Measurements from ENCODE around the gene MYBBP1A. TPM values are rescaled to one million over a fixed set of nuclear protein-coding genes. Genes with fewer than 3 reads are reported as not detected.
A peak's percentile ranks its signal among the peaks of the same experiment; 100 is the strongest.

Gene MYBBP1A
- total RNA-seq, 4 donors from 2014 or later = 32.4 to 70.0 (median 54.4) TPM

DNA sequence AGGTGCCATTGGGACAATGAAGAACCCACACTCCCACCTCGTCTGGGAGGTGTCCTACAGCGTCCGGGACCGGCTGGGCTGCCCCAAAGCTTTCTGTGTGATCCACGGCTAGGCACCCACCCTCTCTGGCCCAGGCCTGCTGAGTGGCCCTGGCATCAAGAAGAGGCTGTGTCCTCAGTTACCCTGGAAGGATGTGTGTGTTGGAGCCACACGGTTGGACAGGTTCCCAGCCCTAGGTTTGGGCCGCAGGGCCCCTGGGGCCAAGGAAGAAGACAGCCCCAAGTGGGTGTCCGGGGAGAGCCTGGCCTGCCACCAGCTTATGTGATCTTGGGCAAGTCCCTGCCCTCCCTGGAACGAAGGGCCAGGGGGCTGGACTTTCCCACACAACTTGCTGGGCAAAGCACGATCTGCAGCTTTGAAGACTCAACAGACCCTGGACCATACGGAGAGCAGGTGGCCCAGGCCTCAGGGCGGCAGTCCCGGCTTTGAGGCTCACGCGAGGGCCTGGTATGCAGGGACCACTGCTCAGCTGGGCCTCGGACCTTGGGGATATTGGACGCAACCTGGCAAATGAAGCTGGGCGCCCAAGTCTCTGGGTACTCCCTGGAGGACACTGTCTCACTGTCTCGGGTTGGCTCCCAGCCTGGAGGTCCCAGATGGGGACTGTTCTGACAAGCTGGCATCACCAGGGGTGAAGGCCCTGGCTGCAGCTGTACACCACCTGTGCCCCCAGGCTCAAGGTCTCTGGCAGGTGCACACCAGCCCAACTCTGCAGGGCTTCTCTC, 17.5 kb downstream of the MYBBP1A start:
- Histone ChIP-seq H3K4me3 (peak overlapping the region in 1 of 4 donors; percentile 3), H3K36me3 (peaks cover 19 to 62% (median 25%) of the 10 kb centered on the region in 3 donors), H3K9me3 (no peaks in the 10 kb centered on the region), H3K4me1 (peaks cover 27 to 99% (median 54%) of the 10 kb centered on the region in 3 donors), H3K27me3 (peaks cover 0 to 26% (median 0%) of the 10 kb centered on the region in 4 donors), H3K27ac (peak overlapping the region; percentile 23 to 85 (median 74))
- no peak for TF ChIP-seq POLR2A (IDR thresholded peaks at IDR 0.05)
- TF ChIP-seq, protein P1, sequence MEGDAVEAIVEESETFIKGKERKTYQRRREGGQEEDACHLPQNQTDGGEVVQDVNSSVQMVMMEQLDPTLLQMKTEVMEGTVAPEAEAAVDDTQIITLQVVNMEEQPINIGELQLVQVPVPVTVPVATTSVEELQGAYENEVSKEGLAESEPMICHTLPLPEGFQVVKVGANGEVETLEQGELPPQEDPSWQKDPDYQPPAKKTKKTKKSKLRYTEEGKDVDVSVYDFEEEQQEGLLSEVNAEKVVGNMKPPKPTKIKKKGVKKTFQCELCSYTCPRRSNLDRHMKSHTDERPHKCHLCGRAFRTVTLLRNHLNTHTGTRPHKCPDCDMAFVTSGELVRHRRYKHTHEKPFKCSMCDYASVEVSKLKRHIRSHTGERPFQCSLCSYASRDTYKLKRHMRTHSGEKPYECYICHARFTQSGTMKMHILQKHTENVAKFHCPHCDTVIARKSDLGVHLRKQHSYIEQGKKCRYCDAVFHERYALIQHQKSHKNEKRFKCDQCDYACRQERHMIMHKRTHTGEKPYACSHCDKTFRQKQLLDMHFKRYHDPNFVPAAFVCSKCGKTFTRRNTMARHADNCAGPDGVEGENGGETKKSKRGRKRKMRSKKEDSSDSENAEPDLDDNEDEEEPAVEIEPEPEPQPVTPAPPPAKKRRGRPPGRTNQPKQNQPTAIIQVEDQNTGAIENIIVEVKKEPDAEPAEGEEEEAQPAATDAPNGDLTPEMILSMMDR (IDR thresholded peaks at IDR 0.05) = no peak
- no peak for DNase-seq
- intact Hi-C loops (cut with DNase I) = no loop called here
- WGBS, 2 donors = 66% methylated on average over 12 of the region's 19 CpGs; no CpG with 5 or more reads in 1 of the 2 donors

DNA sequence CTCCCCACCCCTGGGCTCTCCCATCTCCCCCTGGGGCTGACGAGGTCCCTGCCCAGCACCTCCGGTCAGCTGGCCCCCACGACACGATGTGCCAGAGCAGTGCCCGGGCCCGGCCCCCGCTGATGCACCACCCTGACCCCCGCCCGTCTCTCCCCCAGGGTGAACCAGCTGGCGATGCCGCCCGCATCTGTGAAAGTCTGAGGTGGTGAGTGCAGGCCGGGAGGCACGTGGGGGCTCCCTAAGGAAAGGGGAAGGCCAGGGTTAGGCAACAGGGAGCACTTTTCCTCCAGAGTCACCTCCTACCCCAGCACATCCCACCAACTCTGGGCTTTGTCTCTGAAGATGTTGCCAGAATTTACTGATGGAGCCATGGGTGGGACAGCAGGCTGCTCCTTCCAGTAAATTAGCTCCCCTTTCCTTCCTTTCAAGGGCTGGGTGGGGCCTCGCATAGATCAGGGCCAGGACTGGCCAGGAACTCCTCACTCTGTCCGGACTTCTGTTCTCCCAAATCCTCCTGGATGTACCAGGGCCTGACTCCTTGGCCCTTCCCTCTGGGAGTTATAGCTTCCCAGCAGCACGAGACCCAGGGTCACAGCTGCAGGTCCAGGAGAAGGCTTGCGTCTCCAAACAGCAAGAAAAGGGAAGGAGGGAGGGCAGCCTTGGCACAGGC, 18.3 kb downstream of the MYBBP1A start:
- Histone ChIP-seq H3K9me3 (no peaks in the 10 kb centered on the region), H3K4me1 (peaks cover 27 to 98% (median 54%) of the 10 kb centered on the region in 3 donors), H3K36me3 (peaks cover 14 to 58% (median 18%) of the 10 kb centered on the region in 3 donors), H3K27me3 (peaks cover 0 to 27% (median 0%) of the 10 kb centered on the region in 4 donors), H3K4me3 (no peak overlapping the region), H3K27ac (peak overlapping the region; percentile 23 to 85 (median 74))
- DNase-seq = no peak
- intact Hi-C loops (cut with DNase I) = no loop called here
- 29 to 30% methylated on average over 4 to 6 of the region's 18 CpGs for WGBS, 2 donors
- TF ChIP-seq, protein P1 (IDR thresholded peaks at IDR 0.05) = no peak
- TF ChIP-seq POLR2A (IDR thresholded peaks at IDR 0.05) = no peak

DNA sequence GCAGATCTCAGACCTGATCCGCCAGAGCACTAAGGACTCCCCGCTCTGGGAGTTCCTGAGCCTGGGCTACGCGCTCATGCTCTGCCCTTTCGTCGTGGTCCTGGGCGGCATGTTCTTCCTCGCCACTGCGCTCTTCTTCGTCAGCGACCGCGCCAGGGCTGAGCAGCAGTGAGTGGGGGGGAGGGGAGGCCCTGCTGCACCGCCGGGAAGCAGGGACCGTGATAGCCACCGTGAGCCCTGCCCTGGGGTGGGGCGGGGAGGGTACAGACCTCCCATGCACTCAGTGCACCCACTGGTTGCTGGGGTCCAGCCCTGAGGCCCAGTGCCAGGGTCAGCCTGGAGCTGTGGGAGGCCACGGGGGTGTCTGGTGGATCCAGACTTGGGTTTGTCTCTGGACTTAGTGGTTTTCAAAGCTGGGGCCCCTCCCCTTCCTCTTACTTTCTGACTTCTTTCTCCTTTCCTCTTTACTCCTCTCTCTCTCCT, 18.9 kb downstream of the MYBBP1A start:
- peaks cover 8 to 52% (median 13%) of the 10 kb centered on the region in 3 donors for H3K36me3 ChIP-seq
- 26% methylated on average over 7 of the region's 19 CpGs; no CpG with 5 or more reads in 1 of the 2 donors for WGBS, 2 donors
- peaks cover 0 to 33% (median 0%) of the 10 kb centered on the region in 4 donors for H3K27me3 ChIP-seq
- intact Hi-C loops (cut with DNase I) = no loop called here
- no peak for TF ChIP-seq POLR2A (IDR thresholded peaks at IDR 0.05)
- TF ChIP-seq, protein P1 (IDR thresholded peaks at IDR 0.05) = no peak
- peak overlapping the region; percentile 23 to 85 (median 74) for H3K27ac ChIP-seq
- no peak overlapping the region for H3K4me3 ChIP-seq
- no peaks in the 10 kb centered on the region for H3K9me3 ChIP-seq
- no peak for DNase-seq
- H3K4me1 ChIP-seq = peaks cover 27 to 95% (median 51%) of the 10 kb centered on the region in 3 donors

DNA sequence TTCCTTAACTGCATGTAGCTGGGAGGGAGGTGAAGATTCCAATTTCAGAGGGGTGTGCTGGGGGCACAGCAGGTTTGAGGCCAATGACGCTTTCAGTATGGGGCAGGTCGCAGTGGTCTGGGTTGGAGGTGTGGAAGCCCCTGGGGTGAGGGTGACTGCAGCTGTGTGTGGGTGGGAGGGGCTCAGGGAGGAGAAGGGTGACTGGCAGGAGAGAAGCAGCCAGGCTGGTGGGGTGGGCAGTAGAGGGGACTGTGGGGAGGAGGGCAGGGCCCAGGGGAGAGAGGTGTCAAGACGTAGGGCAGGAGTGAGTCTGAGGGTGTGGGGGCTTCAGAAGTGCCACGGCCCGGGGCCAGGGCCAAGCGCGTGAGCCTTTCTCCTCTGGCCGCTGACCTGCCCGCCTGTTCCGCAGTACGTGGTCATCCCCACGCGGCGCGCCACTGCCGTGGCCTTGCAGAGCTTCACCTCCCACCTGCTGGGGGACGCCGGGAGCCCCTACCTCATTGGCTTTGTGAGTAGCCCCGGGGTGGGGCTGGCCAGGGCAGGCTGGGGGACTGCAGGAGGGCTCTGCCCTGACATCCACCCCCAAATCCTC, 19.4 kb downstream of the MYBBP1A start:
- Histone ChIP-seq H3K27me3 (peaks cover 0 to 38% (median 0%) of the 10 kb centered on the region in 4 donors), H3K27ac (peak overlapping the region in 3 of 4 donors; percentile 71 to 85 (median 76)), H3K36me3 (peaks cover 5 to 47% (median 13%) of the 10 kb centered on the region in 3 donors), H3K9me3 (no peaks in the 10 kb centered on the region), H3K4me3 (no peak overlapping the region), H3K4me1 (peaks cover 27 to 94% (median 51%) of the 10 kb centered on the region in 3 donors)
- intact Hi-C loops (cut with DNase I) = no loop called here
- TF ChIP-seq, protein P1 (IDR thresholded peaks at IDR 0.05) = no peak
- TF ChIP-seq POLR2A (IDR thresholded peaks at IDR 0.05) = no peak
- 81 to 83% methylated on average over 15 of the region's 19 CpGs for WGBS, 2 donors
- no peak for DNase-seq
